SH-SY5Y (cell line): ENCODE results near the gene PHACTR1.

Experiments
- GATA2 ChIP-seq: IDR thresholded peaks from 2 replicates; pipeline ENCODE4 v1.6.1; 2011; ENCODE audit warnings: mild to moderate bottlenecking, low read depth, low read length
- GATA3 ChIP-seq: IDR thresholded peaks from 2 replicates; pipeline ENCODE4 v1.6.1; 2011; ENCODE audit warnings: low read depth, mild to moderate bottlenecking, low read length, moderate library complexity

DNA sequence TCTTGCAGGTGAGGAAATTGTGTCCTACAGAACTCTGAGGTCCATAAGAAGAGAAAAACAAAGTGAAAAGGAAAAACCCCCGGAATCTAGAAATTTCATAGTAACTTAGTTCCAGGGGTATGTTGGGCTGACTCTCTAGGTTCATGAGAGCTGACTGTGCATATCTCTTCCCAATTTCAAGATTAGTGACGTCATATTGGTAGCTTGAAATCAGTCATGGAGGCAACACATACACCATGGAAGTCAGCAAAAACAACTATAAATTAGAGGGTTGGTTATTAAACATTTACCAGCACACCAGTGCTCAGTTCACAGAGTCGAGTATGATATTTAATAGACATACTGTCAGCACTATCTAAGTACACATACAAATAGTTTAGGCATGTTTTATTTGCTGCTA is 49.8 kb downstream of the PHACTR1 start:
- TF ChIP-seq GATA2 (no peak), GATA3 (no peak)
